Bronchial epithelial cell (primary cell): ENCODE results near the gene ARHGAP31. TPM values are rescaled to one million over a fixed set of nuclear protein-coding genes. Genes with fewer than 3 reads are reported as not detected.

Experiments
- DNase-seq: peaks from one replicate; pipeline ENCODE4 v3.0.0-alpha.2; 2010; ENCODE audit warnings: low read depth
- FAIRE-seq: peaks from 2 replicates; lab custom pipeline; 2011; peaks lifted over from hg19 to GRCh38; lab: Jason Lieb, UNC
- H3K27me3 ChIP-seq: 2 replicates; pipeline ENCODE4 v1.5.1; 2011; ENCODE audit warnings: low read length; ENCODE audit not compliant: control insufficient read depth, insufficient read depth
- H3K36me3 ChIP-seq: 2 replicates; pipeline ENCODE4 v1.5.1; 2011; ENCODE audit warnings: low read length; ENCODE audit not compliant: control insufficient read depth, insufficient read depth
- H3K4me3 ChIP-seq: 2 replicates; pipeline ENCODE4 v1.5.1; 2011; ENCODE audit warnings: mild to moderate bottlenecking, low read depth, low read length, control low read depth
- CTCF ChIP-seq: IDR thresholded peaks from 2 replicates; pipeline ENCODE4 v1.5.1; 2011; ENCODE audit warnings: mild to moderate bottlenecking, moderate library complexity, low read length, control low read depth, inconsistent platforms; ENCODE audit not compliant: insufficient read depth, severe bottlenecking
- total RNA-seq: library from RNA; depleted of rRNA; stranded (reverse); fragments of >200 nt; gene quantifications from 2 replicates; pipeline ENCODE4 v1.2.1, GENCODE V29; 2014

Gene ARHGAP31
- total RNA-seq, 1 donor from 2014 or later = 0.26 TPM

DNA sequence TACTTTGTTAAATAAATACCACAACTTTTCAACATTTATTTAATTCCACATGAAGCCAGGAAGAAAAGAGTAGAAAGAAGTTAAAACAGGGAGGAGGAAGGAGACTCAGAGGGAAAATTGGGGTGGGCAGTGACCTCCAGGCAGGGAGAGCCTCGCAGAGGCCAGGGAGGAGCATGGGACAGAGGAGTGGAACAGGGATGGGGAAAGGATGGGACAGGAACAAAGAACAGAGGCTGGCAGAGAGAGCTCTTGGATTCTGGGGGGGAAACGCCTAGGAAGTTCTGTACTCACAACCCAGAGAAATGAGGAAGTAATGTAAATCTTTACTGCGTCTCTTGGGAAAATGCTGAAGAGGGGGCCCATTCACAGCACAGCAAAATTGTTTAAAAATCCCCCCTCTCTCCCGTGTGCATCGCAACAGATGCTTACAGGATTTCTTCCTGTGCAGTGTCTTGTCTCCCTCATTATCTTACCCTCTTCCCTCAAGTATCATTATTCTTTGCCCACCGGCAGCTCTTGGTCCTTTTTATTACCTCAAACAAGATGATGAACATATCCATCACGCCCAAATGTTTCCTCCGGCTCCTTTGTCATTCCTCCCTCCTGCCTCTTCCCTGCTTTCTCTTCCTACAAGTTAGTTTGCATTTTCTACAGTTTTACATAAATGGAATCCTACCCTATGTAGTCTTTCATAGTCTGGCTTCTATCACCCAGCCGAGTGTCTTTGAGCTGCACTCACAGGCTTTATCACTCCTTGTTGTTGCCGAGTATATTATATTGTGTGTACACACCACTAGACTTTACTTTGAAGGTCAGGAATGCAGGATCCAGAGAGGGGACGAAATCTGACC is 65.5 kb downstream of the ARHGAP31 start:
- no peak for FAIRE-seq
- TF ChIP-seq CTCF = no peak
- no peaks in the 10 kb centered on the region for H3K36me3 ChIP-seq
- H3K27me3 ChIP-seq = no peaks in the 10 kb centered on the region
- H3K4me3 ChIP-seq = no peak overlapping the region
- DNase-seq = no peak

DNA sequence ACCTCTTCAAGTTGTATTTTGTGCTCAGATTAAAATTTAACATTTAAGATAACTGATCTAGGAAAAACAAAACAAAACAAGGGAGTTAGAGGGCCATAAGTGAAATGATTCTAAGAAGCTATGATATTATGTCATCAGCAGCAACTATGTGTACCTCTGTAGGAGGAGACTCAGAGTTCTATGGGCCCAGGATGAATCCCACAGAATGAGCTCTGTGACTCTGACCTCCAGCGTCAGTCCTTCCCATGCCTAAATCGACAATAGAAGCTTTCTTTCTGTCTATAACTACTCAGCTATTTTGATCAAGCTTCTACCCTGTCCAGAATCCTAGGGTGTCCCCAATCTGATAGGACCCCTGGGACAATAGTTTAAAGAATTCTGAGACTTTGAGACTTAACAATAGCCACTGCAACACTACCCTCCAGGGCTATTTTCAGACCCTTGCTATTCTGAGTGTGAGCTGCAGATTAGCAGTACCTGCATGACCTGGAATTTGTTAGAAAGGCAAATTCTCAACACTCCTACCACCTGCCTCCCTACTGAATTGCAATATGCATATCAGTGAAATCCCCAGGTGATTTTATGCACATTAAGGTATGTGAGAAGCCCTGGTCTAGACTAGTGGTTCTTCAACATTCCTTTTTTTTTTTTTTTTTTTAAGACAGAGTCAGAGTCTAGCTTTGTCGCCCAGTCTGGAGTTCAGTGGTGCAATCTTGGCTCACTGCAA is 66.7 kb downstream of the ARHGAP31 start:
- no peak overlapping the region for H3K4me3 ChIP-seq
- no peaks in the 10 kb centered on the region for H3K27me3 ChIP-seq
- FAIRE-seq = no peak
- DNase-seq = no peak
- H3K36me3 ChIP-seq = no peaks in the 10 kb centered on the region
- no peak for TF ChIP-seq CTCF

DNA sequence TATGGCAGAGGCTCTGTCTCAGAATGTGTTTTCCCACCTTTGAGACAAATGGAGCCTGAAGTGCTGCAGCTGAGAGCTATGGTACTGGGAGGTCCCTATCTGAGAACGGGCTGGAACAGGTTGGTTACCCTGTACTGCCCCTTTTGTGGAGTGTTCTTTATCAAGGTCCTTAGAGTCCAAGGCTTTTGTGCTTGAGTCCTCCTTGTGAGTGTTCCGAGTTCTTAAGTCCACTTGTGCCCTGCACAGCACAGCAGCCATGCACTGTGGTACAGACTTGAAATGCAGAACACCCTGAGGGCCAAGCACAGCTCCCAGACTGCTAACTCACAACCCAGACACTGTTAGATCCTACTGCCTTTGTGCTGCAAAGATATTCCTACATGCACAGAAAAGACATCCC is 67.8 kb downstream of the ARHGAP31 start:
- no peak overlapping the region for H3K4me3 ChIP-seq
- no peak for TF ChIP-seq CTCF
- FAIRE-seq (no peak), DNase-seq (no peak)
- H3K27me3 ChIP-seq = no peaks in the 10 kb centered on the region
- H3K36me3 ChIP-seq = no peaks in the 10 kb centered on the region

GRCh38 chr3:119362940-119363725 is 69.0 kb downstream of the ARHGAP31 start:
- FAIRE-seq (no peak), DNase-seq (no peak)
- H3K27me3 ChIP-seq = no peaks in the 10 kb centered on the region
- no peaks in the 10 kb centered on the region for H3K36me3 ChIP-seq
- H3K4me3 ChIP-seq = no peak overlapping the region
- TF ChIP-seq CTCF = no peak

GRCh38 chr3:119364401-119364800 is 70.2 kb downstream of the ARHGAP31 start:
- FAIRE-seq = no peak

More at GRCh38 chr3:119364401-119364800, 70.2 kb downstream of the ARHGAP31 start:
- no peak for DNase-seq
- Histone ChIP-seq H3K27me3 (no peaks in the 10 kb centered on the region), H3K4me3 (no peak overlapping the region), H3K36me3 (no peaks in the 10 kb centered on the region)
- no peak for TF ChIP-seq CTCF
